ENCODE results near the gene MEIOB. TPM values are rescaled to one million over a fixed set of nuclear protein-coding genes. Genes with fewer than 3 reads are reported as not detected.

MEIOB gene
- total RNA-seq, 1 donor from 2014 or later, result not detected

DNA sequence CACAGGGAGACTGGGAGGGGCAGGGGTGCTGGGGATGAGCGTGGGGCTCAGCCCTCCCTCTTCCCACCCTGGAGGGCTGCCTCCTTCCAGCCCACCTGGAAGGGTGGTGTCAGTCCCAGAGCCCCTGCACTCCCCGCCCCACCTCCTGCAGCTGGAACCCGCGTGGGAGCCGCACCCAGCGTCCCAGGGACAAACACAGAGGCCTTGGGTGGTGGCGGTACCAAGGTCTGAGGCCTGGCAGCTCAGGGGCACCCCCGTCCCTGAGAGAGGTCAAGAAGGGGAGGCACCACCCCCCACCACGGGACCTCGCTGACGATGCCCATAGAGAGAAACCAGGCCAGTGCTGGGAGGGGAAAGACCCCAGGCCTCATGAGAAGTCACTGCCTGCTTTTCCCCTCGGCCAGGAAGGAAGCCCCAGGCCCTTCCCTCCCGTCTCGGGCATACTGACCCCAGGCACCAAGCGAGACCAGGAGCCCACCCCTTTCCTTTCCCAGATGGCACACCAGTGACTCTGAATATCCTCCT lies 42.2 kb upstream of the MEIOB start:
- TF ChIP-seq, protein P1, sequence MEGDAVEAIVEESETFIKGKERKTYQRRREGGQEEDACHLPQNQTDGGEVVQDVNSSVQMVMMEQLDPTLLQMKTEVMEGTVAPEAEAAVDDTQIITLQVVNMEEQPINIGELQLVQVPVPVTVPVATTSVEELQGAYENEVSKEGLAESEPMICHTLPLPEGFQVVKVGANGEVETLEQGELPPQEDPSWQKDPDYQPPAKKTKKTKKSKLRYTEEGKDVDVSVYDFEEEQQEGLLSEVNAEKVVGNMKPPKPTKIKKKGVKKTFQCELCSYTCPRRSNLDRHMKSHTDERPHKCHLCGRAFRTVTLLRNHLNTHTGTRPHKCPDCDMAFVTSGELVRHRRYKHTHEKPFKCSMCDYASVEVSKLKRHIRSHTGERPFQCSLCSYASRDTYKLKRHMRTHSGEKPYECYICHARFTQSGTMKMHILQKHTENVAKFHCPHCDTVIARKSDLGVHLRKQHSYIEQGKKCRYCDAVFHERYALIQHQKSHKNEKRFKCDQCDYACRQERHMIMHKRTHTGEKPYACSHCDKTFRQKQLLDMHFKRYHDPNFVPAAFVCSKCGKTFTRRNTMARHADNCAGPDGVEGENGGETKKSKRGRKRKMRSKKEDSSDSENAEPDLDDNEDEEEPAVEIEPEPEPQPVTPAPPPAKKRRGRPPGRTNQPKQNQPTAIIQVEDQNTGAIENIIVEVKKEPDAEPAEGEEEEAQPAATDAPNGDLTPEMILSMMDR (conservative IDR thresholded peaks at IDR 0.05), result no peak
- no peak overlapping the region for H3K27ac Mint-ChIP-seq (ENCODE audit: unreplicated experiment)
- no peak overlapping the region for H3K4me3 Mint-ChIP-seq
- no peak for DNase-seq (ENCODE audit: low read depth, low spot score)
- peaks cover 49% of the 10 kb centered on the region for H3K27me3 Mint-ChIP-seq (ENCODE audit: low read depth)
- H3K4me1 Mint-ChIP-seq, result no peaks in the 10 kb centered on the region
- H3K9me3 Mint-ChIP-seq, result no peaks in the 10 kb centered on the region
- no peaks in the 10 kb centered on the region for H3K36me3 Mint-ChIP-seq (ENCODE audit: low read depth)

DNA sequence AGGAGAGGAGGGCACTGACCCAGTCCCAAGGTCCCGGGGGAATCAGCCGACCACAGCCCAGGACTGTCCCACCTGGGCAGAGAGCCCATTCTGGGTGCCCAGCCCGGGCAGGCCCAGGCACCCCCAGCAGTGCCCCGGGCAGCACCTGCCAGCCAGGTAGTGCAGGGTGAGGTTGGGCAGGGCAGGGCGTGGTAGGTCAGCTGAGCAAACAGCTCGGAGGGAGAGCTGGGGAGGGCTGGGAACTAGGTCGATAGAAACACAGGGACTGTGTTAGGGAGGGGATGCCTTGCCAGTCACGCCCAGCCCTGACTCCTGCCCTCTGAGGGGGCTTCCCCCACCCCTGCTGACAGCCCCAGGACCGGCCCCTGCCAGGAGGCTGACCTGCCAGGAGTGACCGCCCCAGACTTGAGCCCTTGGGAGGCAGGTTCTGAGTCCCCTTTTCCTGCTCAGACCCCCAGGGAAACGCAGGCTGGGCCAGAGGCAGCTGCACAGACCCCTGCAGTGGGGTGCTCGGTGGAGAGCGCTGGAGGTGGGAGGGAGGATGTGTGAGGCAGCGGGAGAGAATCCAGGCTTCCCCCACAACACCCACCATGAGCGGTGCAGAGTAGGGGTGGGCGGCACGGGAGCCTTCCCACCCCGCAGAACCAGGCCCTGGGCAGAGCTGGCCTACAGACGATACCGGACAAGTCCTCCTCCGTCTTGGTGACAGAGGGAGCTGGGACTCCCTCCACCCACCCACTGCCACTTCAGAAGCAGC lies 41.5 kb upstream of the MEIOB start:
- Mint-ChIP-seq H3K9me3 (no peaks in the 10 kb centered on the region), H3K27me3 (ENCODE audit: low read depth) (peaks cover 46% of the 10 kb centered on the region), H3K27ac (ENCODE audit: unreplicated experiment) (no peak overlapping the region), H3K36me3 (ENCODE audit: low read depth) (no peaks in the 10 kb centered on the region), H3K4me3 (no peak overlapping the region), H3K4me1 (peaks cover 4% of the 10 kb centered on the region)
- TF ChIP-seq, protein P1 (conservative IDR thresholded peaks at IDR 0.05), result no peak
- no peak for DNase-seq (ENCODE audit: low read depth, low spot score)

DNA sequence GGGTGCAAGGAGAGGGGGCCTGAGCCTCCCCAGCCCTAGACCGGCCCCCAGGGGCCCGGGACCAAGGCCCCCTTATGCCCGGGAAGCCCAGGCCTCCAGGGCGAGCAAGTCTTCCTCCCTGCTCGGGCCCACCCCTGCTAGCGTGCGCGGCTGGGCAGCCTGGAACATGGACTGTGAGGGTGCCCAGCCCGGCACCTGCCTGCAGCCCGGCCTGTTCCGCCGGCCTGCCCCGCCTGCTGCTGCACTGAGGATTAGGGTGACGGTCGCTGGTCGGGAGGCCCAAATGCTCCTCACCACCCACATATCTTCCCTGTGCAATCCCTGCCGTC lies 40.2 kb upstream of the MEIOB start:
- no peak for DNase-seq (ENCODE audit: low read depth, low spot score)
- Mint-ChIP-seq H3K9me3 (no peaks in the 10 kb centered on the region), H3K36me3 (ENCODE audit: low read depth) (no peaks in the 10 kb centered on the region), H3K27ac (ENCODE audit: unreplicated experiment) (no peak overlapping the region), H3K4me3 (no peak overlapping the region), H3K27me3 (ENCODE audit: low read depth) (peaks cover 42% of the 10 kb centered on the region), H3K4me1 (peaks cover 5% of the 10 kb centered on the region)
- TF ChIP-seq, protein P1 (conservative IDR thresholded peaks at IDR 0.05), result no peak

DNA sequence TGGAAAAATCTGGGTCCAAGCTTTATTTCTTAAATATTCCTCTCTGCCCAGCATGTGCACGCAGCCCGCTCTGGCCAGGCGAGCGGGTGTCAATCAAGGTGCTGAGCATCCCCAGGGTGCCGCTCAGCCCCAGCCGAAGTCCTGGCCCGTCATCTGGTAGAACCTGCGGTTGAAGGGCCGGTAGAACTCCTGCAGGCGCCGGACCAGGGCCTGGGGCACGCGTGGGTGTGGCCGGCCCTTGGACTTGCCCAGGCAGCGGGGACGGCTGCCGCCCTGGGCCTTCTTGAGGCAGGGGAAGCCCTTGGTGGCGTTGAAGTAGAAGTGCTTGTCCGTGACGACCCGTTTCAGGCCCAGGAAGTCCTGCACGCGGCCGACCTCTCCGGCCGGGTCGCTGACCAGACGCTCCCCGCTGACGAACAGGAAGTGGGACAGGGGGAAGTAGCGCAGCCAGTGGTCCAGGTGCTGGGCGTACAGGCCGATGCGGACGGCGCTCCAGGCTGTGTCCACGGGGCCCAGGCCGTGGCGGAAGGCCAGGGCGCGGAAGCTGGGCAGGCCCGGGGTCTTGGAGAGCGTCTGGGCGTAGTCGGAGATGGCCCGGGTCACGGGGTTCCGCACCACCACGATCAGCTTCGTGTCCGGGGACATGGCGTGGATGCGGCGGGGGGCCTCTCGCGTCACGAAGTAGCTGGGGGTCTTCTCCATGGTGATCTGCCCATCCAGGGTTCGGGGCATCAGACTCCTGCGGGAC lies 39.7 kb upstream of the MEIOB start:
- TF ChIP-seq, protein P1 (conservative IDR thresholded peaks at IDR 0.05), result no peak
- H3K27me3 Mint-ChIP-seq (ENCODE audit: low read depth), result peaks cover 36% of the 10 kb centered on the region
- H3K36me3 Mint-ChIP-seq (ENCODE audit: low read depth), result no peaks in the 10 kb centered on the region
- no peak for DNase-seq (ENCODE audit: low read depth, low spot score)
- H3K9me3 Mint-ChIP-seq, result no peaks in the 10 kb centered on the region
- H3K4me3 Mint-ChIP-seq, result no peak overlapping the region
- peaks cover 5% of the 10 kb centered on the region for H3K4me1 Mint-ChIP-seq
- H3K27ac Mint-ChIP-seq (ENCODE audit: unreplicated experiment), result no peak overlapping the region

DNA sequence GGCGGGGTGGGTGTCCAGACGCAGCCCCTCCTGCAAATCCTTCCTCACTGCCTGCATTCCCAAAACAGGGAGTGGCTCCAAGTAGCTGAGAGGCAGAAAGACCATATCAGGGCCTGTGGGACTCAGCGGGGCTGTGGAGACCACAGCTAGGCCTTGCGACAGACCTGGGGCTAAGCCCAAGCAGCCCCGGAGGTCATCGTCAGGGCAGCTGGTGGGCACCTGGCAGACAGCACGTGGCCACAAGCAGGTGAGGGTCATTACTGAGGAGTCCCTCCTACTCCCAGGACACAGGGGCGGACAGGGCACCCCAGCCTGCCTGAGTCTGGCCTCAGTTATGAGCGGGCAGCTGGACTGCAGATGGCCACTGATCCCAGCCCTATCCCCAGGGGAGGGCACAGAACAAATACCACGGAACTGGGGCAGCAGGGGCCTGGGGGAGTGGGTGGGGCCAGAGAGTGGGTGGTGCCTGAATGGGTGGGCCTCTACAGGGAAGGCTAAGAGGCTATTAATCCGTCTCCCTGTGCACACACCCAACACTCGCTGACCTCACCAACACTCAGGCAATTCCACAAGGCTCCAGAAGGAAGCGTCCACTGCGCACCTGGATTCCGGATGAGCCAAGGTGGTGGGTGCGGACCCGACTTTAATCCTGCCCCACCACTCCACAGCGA lies 37.7 kb upstream of the MEIOB start:
- Mint-ChIP-seq H3K4me1 (peaks cover 5% of the 10 kb centered on the region), H3K4me3 (no peak overlapping the region), H3K27ac (ENCODE audit: unreplicated experiment) (no peak overlapping the region), H3K27me3 (ENCODE audit: low read depth) (peaks cover 23% of the 10 kb centered on the region), H3K9me3 (no peaks in the 10 kb centered on the region), H3K36me3 (ENCODE audit: low read depth) (no peaks in the 10 kb centered on the region)
- DNase-seq (ENCODE audit: low read depth, low spot score), result no peak
- TF ChIP-seq, protein P1 (conservative IDR thresholded peaks at IDR 0.05), result no peak
